ENCODE measurements around the gene PCDH9.

PCDH9 gene

GRCh38 chr13:67161176-67161575 lies 69.0 kb downstream of the PCDH9 start:
- no peak for DNase-seq (ENCODE audit: low spot score)

GRCh38 chr13:67158903-67159302 lies 71.2 kb downstream of the PCDH9 start:
- DNase-seq (ENCODE audit: low spot score), result no peak

- peak; percentile 32 for DNase-seq (ENCODE audit: low spot score)
Measured at GRCh38 chr13:67156723-67157060, 73.4 kb downstream of the PCDH9 start.

GRCh38 chr13:67155898-67156722 lies 74.0 kb downstream of the PCDH9 start:
- peak; percentile 41 for DNase-seq (ENCODE audit: low spot score)

- DNase-seq (ENCODE audit: low spot score), result no peak
Measured at GRCh38 chr13:67152085-67152484, 78.1 kb downstream of the PCDH9 start.

- DNase-seq (ENCODE audit: low spot score), result no peak
Measured at GRCh38 chr13:67151652-67152051, 78.5 kb downstream of the PCDH9 start.

GRCh38 chr13:67150608-67151007 lies 79.5 kb downstream of the PCDH9 start:
- DNase-seq (ENCODE audit: low spot score), result no peak

- DNase-seq (ENCODE audit: low spot score), result no peak
Measured at GRCh38 chr13:67148161-67148571, 82.0 kb downstream of the PCDH9 start.

GRCh38 chr13:67147342-67148133 lies 82.6 kb downstream of the PCDH9 start:
- no peak for DNase-seq (ENCODE audit: low spot score)

- DNase-seq (ENCODE audit: low spot score), result no peak
Measured at GRCh38 chr13:67146523-67147130, 83.5 kb downstream of the PCDH9 start.

- DNase-seq (ENCODE audit: low spot score), result no peak
Measured at GRCh38 chr13:67145950-67146349, 84.2 kb downstream of the PCDH9 start.

- DNase-seq (ENCODE audit: low spot score), result no peak
Measured at GRCh38 chr13:67143544-67144115, 86.5 kb downstream of the PCDH9 start.

- no peak for DNase-seq (ENCODE audit: low spot score)
Measured at GRCh38 chr13:67140006-67140405, 90.1 kb downstream of the PCDH9 start.

- no peak for DNase-seq (ENCODE audit: low spot score)
Measured at GRCh38 chr13:67139551-67139950, 90.6 kb downstream of the PCDH9 start.

- no peak for DNase-seq (ENCODE audit: low spot score)
Measured at GRCh38 chr13:67138970-67139369, 91.2 kb downstream of the PCDH9 start.

- no peak for DNase-seq (ENCODE audit: low spot score)
Measured at GRCh38 chr13:67137044-67137735, 92.9 kb downstream of the PCDH9 start.

- DNase-seq (ENCODE audit: low spot score), result no peak
Measured at GRCh38 chr13:67136157-67136556, 94.0 kb downstream of the PCDH9 start.

GRCh38 chr13:67135356-67135755 lies 94.8 kb downstream of the PCDH9 start:
- no peak for DNase-seq (ENCODE audit: low spot score)

GRCh38 chr13:67134417-67135129 lies 95.6 kb downstream of the PCDH9 start:
- no peak for DNase-seq (ENCODE audit: low spot score)

GRCh38 chr13:67133476-67133875 lies 96.7 kb downstream of the PCDH9 start:
- DNase-seq (ENCODE audit: low spot score), result no peak

- no peak for DNase-seq (ENCODE audit: low spot score)
Measured at GRCh38 chr13:67131393-67131792, 98.7 kb downstream of the PCDH9 start.

All from Ammon's horn (tissue), 1 donor.